ENCODE results near the gene RREB1. TPM values are rescaled to one million over a fixed set of nuclear protein-coding genes. Genes with fewer than 3 reads are reported as not detected.

RREB1 gene
- total RNA-seq, 4 donors from 2014 or later, result 40.8 to 68.6 (median 54.4) TPM

DNA sequence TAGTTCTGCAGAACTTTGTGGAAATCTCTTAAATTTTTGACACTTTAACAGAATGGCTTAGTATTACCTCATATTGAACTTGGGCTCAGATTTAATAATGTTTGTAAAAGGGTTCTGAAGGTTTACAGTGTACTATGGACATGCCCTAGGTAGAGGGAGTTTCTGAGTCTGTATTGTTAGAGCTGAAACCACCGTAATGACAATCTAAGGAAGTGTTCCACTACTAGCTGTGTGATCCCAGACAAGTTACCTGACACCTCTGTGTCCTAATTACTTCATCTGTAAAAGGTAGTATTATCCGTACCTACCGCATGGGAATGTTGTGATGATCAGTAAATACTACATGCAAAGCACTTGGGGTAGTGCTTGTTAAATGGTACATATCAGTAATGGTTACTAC, 86.9 kb downstream of the RREB1 start:
- intact Hi-C loops (cut with DNase I; ENCODE audit: low total_unique reads), result no loop called here
- no peak for DNase-seq (ENCODE audit: low spot score in 2 of 2)
- whole genome bisulfite sequencing, 2 donors, result 90 to 92% methylated on average over 3 of the region's 3 CpGs
- TF ChIP-seq, protein P1, sequence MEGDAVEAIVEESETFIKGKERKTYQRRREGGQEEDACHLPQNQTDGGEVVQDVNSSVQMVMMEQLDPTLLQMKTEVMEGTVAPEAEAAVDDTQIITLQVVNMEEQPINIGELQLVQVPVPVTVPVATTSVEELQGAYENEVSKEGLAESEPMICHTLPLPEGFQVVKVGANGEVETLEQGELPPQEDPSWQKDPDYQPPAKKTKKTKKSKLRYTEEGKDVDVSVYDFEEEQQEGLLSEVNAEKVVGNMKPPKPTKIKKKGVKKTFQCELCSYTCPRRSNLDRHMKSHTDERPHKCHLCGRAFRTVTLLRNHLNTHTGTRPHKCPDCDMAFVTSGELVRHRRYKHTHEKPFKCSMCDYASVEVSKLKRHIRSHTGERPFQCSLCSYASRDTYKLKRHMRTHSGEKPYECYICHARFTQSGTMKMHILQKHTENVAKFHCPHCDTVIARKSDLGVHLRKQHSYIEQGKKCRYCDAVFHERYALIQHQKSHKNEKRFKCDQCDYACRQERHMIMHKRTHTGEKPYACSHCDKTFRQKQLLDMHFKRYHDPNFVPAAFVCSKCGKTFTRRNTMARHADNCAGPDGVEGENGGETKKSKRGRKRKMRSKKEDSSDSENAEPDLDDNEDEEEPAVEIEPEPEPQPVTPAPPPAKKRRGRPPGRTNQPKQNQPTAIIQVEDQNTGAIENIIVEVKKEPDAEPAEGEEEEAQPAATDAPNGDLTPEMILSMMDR (IDR thresholded peaks at IDR 0.05), result no peak
- H3K4me3 ChIP-seq (ENCODE audit: low read depth, poor library complexity, severe bottlenecking), result no peak overlapping the region

DNA sequence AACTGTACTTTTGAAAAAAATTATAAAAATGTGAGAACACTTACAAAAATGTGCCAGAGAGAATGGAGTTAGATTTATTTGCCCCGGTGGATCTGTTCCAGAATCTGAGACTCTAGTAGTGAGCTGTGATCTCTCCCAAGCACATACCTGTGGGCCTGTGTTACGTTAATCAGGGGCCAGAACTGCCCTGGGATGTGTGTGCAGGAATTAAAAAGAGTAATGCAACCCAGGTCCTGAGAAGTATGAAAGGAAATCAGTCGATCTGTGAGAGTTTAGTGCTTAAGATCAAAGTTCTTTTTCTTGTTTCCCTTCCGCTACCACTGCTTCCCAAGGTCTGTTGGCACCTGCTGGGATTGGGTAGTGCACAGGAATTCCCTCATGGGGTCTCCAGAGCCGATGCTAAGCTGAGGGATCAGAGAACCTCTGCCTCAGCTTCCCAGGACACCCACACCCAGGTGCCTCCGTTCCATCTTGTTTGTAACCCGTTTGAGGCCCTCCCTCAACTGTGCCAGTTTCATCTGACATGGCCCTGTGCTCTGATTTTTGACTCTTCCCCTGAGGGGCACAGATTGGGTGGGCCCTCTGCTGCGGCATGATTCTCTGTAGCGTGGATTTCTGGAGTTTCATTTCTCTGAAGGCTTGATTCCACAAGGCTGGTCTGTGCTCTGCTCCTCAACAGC, 87.7 kb downstream of the RREB1 start:
- WGBS, 2 donors, result 43 to 44% methylated on average over 9 of the region's 9 CpGs
- intact Hi-C loops (cut with DNase I; ENCODE audit: low total_unique reads), result no loop called here
- no peak for DNase-seq (ENCODE audit: low spot score in 2 of 2)

DNA sequence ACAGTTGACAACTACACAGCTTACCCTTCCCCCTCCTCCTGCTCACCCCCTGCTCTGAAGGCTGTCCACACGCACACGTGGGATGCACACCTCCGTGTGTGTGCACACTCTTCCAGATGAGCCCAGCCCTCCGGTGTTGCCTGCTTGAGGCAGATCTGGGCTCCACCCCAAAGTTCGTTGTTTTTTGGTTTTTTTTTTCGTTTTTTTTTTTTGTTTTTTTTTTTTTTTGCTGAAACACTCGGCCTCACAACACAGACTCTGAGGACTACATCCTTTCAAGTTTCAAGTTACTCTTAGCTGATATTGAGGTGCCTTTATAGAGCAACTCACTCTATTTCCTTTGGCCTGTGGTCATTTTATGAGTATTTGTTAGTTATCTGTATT, 88.2 kb downstream of the RREB1 start:
- no peak overlapping the region for H3K4me3 ChIP-seq (ENCODE audit: low read depth, poor library complexity, severe bottlenecking)
- peak in 1 of 2 donors; percentile 77 for DNase-seq (ENCODE audit: low spot score in 2 of 2)
- intact Hi-C loops (cut with DNase I; ENCODE audit: low total_unique reads), result no loop called here
- WGBS, 2 donors, result 20 to 24% methylated on average over 7 of the region's 7 CpGs
- TF ChIP-seq, protein P1 (IDR thresholded peaks at IDR 0.05), result no peak
- no peak for TF ChIP-seq POLR2A (IDR thresholded peaks at IDR 0.05)

More for the DNA sequence above, 87.7 kb downstream of the RREB1 start:
- TF ChIP-seq POLR2A (IDR thresholded peaks at IDR 0.05), result no peak
- TF ChIP-seq, protein P1 (IDR thresholded peaks at IDR 0.05), result no peak
- no peak overlapping the region for H3K4me3 ChIP-seq (ENCODE audit: low read depth, poor library complexity, severe bottlenecking)

DNA sequence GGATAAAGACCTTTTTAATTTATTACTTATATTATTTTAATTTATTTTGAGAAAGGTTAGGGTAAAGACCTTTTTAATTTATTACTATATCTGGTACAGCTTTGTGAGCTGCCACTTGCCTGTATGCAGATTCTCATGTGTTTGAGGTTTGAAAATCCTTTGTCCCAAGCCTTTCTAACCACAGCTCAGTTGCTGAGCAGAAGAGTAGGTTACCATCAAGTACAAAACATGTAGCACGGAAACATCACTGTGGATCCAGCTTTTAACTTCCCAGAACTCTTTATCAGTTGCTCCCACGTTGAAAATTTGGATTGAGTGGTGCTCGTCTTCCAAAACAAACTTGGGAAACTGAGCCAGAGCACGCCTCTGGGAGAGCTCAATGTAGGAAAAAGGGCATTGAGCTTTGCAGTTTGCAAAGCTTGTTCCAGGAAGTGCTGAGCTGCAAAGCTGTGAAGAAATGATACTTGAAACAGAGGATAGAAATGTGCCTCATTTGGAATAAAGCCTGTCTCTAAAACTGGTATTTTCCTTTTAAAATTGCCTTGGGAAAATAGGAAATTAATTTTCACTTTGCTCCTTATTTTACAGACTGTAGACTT, 89.0 kb downstream of the RREB1 start:
- no peak overlapping the region for H3K4me3 ChIP-seq (ENCODE audit: low read depth, poor library complexity, severe bottlenecking)
- no peak for DNase-seq (ENCODE audit: low spot score in 2 of 2)
- TF ChIP-seq, protein P1 (IDR thresholded peaks at IDR 0.05), result no peak
- no peak for TF ChIP-seq POLR2A (IDR thresholded peaks at IDR 0.05)
- intact Hi-C loops (cut with DNase I; ENCODE audit: low total_unique reads), result no loop called here
- 77 to 81% methylated on average over 4 of the region's 4 CpGs for WGBS, 2 donors

DNA sequence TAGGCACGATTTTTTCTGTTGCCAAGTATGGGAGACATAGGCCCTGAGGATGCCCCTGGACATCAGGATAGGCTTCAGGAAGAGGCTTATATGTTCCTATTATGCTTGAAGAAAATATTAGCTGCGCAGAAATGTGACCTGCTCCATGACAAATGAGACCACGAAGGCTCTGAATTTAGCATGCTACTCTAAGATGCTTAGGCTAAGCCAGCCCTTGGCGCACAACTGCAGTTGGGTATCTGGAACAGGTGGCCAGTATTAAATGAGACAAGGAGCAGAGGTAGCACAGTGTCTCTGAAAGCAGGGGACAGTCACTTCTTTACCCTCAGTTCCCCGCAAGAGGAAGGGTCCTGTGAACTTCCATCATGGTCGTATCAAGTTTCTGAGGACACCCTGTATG, 90.0 kb downstream of the RREB1 start:
- 93 to 99% methylated on average over 6 of the region's 6 CpGs for WGBS, 2 donors
- no peak overlapping the region for H3K4me3 ChIP-seq (ENCODE audit: low read depth, poor library complexity, severe bottlenecking)
- intact Hi-C loops (cut with DNase I; ENCODE audit: low total_unique reads), result no loop called here
- TF ChIP-seq POLR2A (IDR thresholded peaks at IDR 0.05), result no peak
- TF ChIP-seq, protein P1 (IDR thresholded peaks at IDR 0.05), result no peak
- DNase-seq (ENCODE audit: low spot score in 2 of 2), result no peak

Measured in lower leg skin (tissue), 4 donors.